ENCODE measurements around the gene TOP3B.

The TOP3B gene

DNA sequence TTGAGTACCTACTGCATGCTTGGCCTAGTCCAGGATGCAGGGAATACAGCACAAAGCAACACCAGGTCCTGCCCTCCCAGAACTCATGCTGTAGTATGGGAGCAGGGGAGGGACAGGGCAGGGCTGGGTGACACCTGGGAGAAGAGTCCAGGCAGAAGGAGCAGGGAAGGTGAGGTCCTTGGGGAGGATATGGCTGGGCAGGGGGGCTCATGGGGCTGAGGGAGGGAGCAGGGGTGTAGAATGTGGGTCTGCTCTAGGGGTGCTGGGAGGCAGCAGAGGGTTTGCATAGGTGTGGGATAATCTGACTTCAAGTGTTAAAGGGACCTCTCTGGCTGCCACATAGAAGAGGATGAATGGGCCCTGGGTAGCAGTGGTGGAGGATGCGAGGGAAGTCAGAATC, 4.8 kb downstream of the TOP3B start:
- no peak for DNase-seq

DNA sequence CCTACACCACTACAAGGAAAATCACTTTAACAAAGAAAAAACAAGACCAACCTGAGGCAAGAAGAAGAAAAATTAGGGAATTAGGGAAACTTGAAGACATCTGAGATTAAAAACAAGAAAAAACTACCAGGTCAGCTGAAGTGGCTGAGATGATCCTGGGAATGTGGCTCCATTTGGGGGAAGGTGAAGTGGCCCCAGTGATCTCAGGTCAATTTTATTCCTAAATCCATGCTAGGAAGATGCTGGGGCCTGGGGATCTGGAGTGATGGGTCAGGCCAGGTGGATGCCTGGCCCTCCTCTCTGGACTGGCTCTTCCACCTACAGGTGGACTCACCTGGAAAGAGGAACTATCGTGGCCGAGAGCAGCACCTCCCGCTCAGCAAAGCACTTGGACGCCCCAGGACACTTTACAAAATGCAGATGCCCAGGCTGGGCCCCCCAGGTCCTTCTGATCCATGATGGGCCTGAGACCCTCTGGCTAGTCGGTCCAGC, 6.7 kb downstream of the TOP3B start:
- no peak for DNase-seq

DNA sequence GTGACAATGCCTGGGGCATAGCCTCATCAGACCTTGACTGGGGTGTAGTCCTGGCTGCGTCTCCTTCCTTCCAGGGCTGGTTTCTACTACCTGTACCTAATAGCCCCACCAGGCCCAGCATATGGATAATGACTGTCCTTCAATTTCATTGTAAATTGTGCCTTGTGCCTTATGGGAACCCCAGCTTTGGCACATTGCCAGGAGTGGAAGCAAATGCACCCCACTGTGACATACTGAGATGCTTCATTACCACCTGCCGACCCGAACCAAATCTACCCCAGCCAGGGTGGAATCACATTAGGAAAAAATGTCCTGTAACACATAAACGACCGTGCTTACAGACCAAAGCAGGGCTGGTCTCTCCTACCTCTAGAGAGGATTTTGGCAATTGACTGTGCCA, 7.3 kb downstream of the TOP3B start:
- DNase-seq: no peak

DNA sequence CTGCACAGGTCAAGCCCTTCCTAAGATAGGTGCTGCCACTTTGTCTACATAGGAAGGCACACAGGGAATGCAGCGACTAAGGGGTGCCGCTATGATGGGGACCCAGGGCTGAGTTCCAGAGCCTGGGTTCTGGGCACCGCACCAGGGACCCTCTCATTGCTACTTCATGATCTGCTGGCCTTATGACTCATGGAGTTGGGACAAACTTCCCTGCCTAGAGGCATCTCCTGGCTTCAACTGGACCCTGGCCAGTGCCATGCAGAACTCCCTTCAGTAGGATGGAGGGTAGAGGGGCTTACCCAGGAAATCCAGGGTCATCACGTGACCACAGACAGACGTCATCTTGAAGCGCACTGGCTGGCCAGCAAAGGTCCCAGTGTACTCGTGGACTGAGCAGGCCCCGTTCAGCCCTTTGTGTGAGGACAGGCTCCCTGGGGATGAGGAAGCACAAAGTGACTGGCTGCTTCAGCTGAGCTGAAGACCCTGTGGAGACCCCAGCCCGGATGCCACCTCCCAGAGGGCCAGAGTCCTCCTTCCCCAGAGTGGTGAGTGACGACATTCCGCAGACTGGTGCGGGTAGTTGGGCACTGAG, 8.4 kb downstream of the TOP3B start:
- no peak for DNase-seq

DNA sequence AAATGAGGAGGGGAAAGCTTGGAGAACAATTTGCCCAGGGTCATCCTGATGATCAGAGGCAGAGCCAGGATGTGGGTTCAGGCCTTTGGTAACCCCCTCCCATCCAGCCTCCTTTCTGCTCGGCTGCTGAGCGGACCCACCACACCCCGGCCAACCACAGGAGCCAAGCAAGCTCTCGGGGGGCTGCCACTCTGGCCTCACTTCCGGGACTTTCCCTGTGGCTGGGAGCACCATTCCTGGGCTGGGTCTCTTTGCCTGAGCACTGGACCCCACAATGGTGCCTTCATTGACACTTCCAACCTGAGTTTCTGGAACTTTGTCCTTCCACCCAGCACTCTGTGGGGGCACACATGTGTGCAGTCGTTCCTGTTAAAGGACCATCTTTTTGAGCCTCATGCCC, 9.8 kb downstream of the TOP3B start:
- no peak for DNase-seq

DNA sequence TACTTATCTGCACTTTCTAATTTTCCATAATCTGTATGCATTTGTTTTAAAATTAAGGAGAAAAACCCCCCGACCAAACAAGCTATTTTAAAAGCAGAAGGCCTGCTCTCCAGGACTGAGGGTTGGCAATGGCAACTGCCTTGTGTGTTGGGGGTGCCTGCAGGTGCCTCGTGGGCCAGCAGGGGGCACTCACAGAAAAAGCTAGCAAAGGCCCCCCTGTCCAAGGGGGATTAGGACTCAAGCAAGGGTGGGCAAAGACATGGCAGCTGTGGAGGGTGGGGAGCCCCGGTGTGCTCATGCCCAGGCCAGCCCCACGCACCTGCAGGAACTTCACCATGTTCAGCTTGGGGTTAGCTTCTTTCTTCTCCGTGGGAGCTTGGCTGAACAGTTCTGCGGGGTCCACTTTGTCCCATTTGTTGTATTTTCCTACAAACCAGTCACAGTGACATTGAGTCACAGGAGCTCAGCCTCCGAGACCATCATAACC, 10.3 kb downstream of the TOP3B start:
- DNase-seq: no peak

DNA sequence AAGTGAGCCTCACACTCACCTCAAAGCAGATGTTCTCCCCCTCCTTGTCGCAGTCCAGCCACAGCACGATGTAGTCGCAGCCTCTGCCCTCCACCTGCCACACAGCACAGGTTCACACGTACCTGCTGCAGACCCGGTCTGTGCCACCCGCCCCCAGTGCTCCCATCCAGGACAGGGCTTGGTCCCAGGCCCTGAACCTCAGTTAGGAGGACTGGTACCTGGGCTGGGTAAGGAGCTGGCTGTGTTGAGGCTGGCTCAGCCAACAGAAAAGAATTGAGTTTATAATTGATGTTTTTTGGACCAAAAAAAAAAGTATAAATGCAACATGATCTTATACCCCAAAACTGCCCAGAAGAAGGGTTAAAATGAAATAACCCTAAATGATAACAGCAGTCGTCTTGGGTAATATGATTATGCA, 10.7 kb downstream of the TOP3B start:
- DNase-seq: no peak

DNA sequence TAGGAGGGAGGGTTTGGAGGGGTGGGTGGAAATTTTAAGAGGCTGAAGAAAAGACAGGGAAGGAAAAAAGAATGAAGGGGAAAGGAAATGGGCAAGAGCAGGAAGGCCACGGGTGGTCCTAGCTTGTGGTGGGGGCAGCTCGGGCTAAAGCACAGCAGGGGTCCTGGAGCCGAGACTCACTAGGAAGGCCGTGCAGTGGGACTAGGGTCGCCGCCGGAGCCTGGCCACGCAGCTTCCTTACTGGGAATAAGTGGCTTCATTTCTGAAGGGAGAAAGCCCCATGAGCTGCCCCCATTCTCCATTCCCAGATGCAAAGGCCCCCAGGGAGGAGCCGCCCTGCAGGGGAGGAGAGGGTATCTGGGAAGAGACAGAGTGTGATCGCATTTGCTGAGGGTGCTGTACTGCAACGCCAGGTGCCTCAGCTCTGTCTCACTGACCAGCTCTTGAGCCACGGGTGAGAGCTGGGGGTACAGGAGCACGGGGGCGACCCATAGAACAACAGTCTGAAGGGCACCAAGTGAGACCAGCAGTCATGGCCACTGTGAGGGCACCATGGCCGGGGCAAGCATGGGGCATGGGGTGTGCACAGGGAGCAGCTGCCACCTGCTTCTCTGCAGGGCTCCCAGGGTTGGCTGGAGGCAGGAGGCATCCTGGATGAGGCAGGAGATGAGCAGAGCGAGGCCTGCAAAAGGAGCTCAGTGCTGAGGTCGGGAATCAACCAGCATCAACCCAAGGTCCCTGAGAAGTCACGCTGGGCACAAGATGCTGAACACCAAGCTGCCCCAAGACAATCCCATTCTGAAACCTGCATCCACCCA, 11.6 kb downstream of the TOP3B start:
- DNase-seq: no peak

DNA sequence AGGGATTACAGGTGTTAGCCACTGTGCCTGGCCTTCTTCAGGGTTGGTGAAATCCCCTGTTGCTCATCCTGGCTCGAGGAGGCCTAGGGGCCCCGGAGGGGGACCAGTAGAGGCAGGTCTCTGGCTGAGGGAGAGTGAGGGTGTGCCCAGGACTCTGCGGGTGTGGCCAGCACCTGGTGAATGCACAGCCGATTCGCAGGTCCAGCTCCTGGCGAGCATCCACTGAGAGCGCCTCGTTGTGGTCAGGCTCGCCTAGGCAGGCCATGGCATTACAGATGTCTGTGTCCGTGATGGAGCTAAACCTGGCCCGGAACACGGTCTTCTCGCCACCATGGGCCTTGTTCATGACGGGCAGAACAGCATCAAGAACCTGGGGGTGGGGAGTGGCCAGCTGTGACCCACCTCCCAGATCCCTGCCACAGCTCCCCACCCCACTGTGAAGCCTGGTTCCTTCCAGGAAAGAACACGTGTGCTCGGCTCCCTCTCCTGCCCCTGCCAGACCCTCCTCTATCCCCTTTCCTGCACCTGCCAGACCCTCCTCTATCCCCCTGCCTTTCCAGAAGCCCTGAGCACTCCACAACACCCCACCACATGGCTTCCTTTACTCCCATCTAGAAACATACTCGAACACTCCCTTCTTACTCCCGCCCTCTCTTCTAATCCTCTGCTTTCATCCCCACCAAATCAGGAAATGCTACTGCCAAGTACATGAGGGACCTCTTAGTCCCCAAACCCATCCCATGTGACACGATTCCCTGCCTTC, 12.4 kb downstream of the TOP3B start:
- DNase-seq: no peak

DNA sequence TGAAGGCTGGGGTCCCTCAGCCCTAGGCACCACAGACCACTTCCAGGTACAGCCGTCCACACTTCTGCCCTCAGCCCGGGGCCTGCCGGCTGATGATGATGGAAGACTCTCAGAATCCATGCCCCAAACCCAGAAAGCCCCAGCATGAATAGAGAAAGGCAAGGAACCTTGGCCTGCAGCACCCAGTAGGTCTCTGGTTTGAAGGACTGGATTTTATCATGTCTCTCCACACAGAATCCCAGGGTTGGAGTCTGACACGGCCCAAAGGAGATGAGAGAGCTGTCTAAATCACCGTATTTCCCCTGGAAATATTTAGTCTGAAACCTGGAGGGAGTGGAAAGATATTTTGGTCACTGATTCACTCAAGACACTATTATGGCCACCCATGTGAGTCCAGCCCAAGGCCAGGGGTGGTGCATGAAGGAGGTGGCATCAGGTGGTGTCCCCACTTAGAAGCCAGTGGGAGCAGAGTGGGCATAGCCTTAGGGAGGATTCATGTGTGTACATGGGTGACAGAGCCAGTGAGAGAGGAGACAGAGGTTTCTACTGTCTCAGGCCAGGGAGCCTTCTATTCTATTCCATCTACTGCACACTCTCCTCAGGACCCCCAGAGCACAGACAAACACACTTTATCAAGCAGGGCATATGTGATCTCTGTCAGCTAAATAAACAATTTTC, 14.0 kb downstream of the TOP3B start:
- no peak for DNase-seq

DNA sequence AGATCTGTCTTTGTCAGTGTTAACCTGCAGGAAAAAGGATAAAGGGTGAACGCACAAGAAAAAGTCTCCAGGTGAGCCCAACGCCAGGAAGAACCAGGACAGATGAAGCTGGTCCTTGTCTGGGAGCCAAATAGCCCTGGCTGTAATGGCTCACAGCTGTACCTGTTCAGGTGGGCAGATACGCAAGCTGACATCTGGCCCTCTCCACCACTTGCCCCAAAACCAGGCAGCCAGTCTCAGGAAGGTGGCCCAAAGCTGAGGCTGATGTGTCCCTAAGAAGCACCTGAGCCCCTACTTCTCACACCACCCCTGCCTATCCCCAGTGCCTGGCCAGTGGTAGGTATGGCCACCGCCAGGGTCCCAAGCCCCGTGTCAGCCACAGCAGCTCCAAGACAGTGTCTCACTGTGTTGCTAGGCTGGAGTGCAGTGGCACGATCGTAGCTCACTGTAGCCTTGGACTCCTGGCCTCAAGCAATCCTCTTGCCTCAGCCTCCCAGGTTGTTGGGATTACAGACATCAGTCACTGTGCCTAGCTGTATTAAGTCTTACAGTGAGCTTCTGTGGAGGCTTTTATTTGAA, 14.8 kb downstream of the TOP3B start:
- no peak for DNase-seq

DNA sequence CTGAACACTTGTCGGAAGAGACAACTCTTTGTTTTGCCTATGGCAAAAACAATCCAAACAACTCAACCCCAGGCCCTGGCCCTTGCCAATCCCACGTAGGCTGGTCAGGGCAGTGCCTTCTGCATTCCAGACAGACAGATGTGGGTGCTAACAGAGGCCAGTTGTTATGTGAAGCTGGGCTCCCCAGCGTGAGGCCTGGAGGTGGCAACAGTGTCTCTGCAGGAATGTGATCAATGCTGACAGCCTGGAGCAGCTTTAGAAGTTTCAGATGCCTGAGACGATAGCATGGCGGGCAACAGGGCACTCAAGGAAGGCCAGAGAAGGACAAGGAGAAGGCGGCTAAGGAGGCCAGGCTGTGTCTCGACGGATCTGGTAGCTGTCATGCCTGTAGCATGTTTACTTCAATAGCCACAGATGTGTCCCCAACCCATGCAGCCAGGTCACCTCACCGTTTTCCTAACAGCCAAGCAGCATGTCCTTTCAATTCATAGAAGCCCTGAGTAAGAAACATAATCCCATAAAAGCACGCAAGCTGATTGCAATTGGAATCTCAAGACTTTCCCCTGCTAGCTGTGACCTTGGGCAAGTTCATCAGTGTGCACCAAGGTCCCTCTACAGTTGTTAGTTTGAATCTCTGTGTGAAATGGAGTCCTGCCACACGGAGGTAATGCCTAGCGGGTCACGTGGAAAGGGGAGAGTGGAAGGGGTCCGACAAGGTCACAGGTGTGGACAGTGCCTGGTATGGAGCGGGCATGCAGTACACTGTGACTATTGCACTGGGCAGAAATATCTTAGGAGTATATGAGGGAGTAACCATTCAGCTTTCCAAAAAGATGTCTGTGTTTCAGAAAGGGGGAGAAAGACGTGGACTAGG, 15.7 kb downstream of the TOP3B start:
- DNase-seq: no peak

DNA sequence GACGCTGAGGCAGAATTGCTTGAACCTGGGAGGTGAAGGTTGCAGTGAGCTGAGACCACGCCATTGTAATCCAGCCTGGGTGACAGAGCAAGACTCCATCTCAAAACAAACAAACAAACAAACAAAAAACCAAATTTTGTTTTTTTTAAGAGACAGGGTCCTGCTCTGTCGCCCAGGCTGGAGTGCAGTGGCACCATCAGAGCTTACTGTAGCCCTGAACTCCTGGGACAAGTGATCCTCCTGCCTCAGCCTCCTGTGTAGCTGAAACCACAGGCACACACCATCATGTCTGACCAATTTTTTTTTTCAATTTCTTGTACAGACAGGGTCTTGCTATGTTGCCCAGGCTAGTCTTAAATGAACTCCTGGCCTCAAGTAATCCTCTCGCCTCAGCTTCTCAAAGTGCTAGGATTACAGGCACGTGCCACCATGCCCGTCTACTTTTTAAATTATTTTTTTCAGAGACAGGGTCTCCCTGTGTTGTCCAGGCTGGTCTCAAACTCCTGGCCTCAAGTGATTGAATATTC, 16.8 kb downstream of the TOP3B start:
- DNase-seq: no peak

DNA sequence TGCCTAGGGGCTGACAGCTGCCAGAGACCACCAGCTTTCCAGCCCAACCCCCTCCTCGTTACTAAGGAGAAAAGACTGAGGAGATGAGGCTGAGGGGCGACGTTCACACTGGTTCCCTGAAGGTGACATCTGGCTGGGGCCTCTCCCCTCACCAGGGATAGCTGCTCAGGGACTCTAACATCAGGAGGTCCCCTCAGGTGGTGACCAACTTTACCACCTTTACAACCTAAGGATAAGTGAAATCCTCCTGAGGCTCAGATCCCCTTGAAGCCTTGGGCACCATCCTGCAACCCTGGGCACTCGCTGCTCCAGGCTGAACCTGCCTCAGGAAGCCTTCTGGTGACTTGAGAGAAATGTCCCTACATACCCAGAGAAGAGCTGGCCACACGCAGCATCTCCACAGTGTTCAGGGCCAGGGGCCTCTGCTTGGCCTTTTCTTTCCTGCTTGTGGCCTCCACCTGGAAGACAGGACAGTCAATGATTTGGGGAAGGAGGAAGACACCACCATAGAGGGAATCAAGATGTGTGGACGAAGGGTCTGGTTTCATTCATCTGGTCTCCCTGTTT, 17.6 kb downstream of the TOP3B start:
- DNase-seq: no peak

DNA sequence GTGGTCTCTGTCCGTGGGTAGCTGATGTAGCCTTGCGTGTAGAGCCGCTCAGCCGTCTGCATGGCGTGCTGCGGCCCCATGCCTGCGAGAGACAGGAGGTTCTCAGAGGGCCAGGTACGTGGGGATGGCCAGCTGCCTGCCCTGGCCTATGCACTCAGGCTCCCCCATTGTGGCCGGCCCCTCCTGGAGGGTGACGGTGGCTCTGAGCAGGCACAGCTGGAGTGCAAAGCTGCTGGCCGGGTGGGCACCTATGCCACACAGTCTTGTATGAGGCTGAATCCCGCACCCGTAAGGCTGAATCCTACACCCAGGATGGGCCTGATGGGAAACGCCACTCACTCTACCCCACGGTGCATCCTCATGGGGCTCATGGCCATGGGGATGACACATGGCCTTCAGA, 18.4 kb downstream of the TOP3B start:
- DNase-seq: no peak

DNA sequence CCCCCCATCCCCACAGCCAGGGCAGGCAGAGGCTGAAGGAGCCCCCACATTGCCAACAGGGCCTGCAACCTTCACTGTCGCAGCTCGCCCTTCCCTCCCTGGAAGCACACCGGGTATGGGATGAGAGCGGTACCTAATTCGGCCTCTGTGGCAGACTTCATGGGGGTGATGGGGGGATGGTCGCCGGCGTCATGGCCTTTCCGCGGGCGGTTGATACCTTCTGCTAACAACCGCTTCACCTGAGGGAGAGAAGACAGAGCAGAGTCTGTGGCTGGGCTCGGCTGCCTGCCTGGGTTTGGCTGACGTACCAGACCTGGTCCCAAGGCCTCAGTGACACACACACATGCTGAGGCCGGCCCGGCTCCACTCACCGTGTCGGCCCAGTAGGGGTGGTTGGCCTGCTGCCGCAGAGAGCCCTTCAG, 18.8 kb downstream of the TOP3B start:
- DNase-seq: no peak

DNA sequence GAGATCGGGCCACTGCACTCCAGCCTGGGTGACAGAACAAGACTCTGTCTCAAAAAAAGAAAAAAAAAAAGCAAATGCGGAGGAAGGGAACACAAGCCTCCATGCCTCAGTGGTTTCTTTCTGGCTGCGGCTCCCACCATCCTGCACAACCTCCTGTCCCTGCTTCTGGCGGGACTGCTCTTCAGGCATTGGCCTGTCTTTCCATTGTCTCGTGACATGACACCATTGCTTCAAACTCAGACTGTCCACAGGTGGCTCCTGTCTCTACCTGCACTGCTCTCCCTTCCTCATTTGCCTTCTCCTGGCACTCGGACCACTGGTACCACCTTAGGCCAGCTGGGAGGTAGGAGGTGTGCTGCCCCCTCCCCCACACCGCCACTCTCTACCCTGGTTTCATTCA, 19.3 kb downstream of the TOP3B start:
- DNase-seq: no peak

DNA sequence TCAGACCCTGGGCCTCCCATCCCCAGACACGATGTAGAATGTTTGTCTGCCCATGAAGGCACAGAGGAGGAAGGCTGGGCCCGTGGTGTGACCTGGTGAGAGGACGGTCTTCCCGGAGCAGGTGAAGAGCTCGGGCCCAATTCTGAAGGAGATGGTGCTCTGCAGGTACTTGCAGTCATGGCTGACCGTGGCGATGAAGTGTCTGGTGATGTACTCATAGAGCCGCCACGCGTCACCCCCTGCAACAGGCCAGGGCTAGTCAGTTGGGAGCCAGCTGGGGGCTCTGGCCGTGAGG, 20.0 kb downstream of the TOP3B start:
- DNase-seq: no peak

DNA sequence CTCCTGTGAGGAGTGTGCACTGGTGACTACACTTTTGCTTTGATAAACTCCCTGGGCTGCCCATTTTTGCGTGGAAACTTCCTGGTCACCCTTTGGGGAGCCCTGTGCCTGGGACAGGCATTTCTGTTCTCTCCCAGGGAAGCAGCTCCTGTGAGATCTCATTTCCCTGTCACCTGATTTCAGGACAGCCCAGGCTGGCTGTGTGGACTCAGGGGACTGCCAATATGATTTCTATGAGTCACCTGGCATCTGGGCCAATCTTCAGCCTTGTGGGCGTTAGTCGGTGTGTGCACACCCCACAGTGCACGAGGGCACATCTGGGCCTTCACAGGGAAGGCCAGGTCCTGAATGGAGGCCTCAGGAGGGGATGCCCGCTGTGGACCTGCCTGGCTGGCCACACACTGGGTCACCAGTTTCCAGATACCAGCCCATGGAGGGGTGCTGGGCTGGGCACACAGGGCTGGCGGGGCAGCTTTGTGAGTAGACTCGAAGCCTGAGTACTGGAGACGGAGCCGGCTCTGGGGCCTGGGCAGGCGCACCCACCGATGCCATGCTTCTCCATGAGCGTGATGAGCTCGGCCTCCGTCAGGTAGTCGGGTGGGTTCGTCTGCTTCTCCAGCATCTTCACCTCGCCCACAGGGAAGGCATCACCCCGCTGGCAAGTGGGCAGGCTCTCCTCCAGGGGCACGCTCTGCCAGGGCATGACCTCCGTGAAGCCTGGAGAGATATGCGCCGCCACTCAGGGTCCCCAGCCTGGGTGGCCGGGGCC, 20.5 kb downstream of the TOP3B start:
- no peak for DNase-seq

DNA sequence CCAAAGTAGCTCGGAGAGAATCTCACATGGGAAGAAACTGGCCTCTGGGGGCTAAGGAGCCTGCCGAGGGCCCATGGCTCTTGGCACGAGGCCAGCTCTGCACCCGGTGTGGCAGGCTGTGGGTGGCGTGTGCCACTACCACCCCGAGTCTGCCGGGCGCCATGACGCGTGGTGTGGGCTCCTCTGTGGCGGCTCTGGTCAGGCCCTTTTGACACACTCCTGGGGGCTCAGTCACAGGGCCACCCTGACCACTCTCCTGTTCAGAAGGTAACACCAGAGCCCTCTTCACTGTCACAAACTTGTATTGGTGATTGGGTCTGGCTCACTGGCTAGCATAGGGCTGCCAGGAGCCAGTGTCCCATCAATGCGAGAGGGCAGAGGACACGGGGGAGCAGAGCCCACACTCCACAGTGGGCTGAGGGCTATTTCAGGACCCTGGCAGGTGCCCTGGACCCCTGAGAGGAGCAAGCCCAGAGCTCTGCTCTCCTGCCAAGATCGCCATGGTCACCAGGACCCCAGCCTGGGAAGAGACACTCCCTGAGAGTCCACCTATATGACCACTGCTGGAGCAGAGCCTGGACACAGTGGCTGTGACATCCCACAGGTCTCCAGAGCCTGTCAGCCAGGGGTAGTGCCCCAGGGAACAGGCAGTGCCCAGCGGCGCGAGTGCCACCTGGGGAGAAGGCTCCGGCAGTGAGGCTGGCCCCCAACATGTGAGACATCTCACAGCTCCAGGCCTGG, 21.3 kb downstream of the TOP3B start:
- DNase-seq: no peak
